Thymus (tissue), 11 donors: Measurements from ENCODE around the gene NUP210L. TPM values are rescaled to one million over a fixed set of nuclear protein-coding genes. Genes with fewer than 3 reads are reported as not detected.

ENCODE experiments used
- DNase-seq, 9 donors: peaks; one replicate each; pipeline ENCODE4 v3.0.0-alpha.2; 2013; ENCODE audit warnings: low spot score in 9 of 9, low read depth in 6 of 9, missing footprints in 1 of 9
- H3K27ac ChIP-seq, 2 donors: one replicate each; pipeline ENCODE4 v1.5.1; 2013; ENCODE audit warnings: control low read depth in 1 of 2, low read depth in 1 of 2, low read length in 1 of 2, mild to moderate bottlenecking in 1 of 2, moderate library complexity in 1 of 2
- H3K27me3 ChIP-seq, 2 donors: one replicate each; pipeline ENCODE4 v1.5.1; 2013; ENCODE audit warnings: low read length in 1 of 2; ENCODE audit not compliant: control insufficient read depth in 2 of 2, insufficient read depth in 1 of 2
- H3K36me3 ChIP-seq, 2 donors: one replicate each; pipeline ENCODE4 v1.5.1; 2013; ENCODE audit warnings: low read length in 1 of 2, mild to moderate bottlenecking in 1 of 2, moderate library complexity in 1 of 2; ENCODE audit not compliant: control insufficient read depth in 2 of 2, insufficient read depth in 2 of 2
- H3K4me1 ChIP-seq, 2 donors: one replicate each; pipeline ENCODE4 v1.5.1; 2013; ENCODE audit warnings: low read length in 2 of 2; ENCODE audit not compliant: control insufficient read depth in 2 of 2, insufficient read depth in 2 of 2
- H3K4me3 ChIP-seq, 2 donors: one replicate each; pipeline ENCODE4 v1.5.1; 2013; ENCODE audit warnings: low read length in 2 of 2, control low read depth in 1 of 2, mild to moderate bottlenecking in 1 of 2
- H3K9me3 ChIP-seq, 2 donors: one replicate each; pipeline ENCODE4 v1.5.1; 2013; ENCODE audit warnings: low read length in 1 of 2, mild to moderate bottlenecking in 1 of 2; ENCODE audit not compliant: control insufficient read depth in 2 of 2, insufficient read depth in 1 of 2
- WGBS: extraction: QIAGEN DNeasy Blood & Tissue Kit; methylation state at CpG from one replicate; pipeline ENCODE4 v1.1.7; 2013; 5-methylcytosine and 5-hydroxymethylcytosine counted together
- polyA plus RNA-seq: library from polyadenylated mRNA; stranded (reverse); fragments of 200-250 nt; gene quantifications from one replicate; pipeline ENCODE4 v1.2.3, GENCODE V29; 2013
- total RNA-seq: library from RNA; stranded (reverse); fragments of 120-200 nt; gene quantifications from one replicate; pipeline ENCODE4 v1.2.4, GENCODE V29; 2013
- donor health status: healthy.

NUP210L gene
- total and polyA plus RNA-seq, 2 donors = 0.05 to 0.14 TPM

- Histone ChIP-seq H3K4me1 (peaks cover 18 to 31% of the 10 kb centered on the region in 2 donors), H3K27me3 (no peaks in the 10 kb centered on the region), H3K27ac (no peak overlapping the region), H3K36me3 (peaks cover 28 to 29% of the 10 kb centered on the region in 2 donors), H3K4me3 (no peak overlapping the region), H3K9me3 (peaks cover 0 to 1% of the 10 kb centered on the region in 2 donors)
- no peak for DNase-seq
- 98% methylated on average over 2 of the region's 2 CpGs for WGBS
Measured at GRCh38 chr1:153970346-153970745, 184.5 kb downstream of the NUP210L start.

- WGBS = 94% methylated on average over 2 of the region's 2 CpGs
Measured at GRCh38 chr1:153968972-153969371, 185.9 kb downstream of the NUP210L start.

GRCh38 chr1:153968408-153968807 lies 186.5 kb downstream of the NUP210L start:
- DNase-seq = no peak
- Histone ChIP-seq H3K4me1 (peaks cover 22 to 42% of the 10 kb centered on the region in 2 donors), H3K36me3 (peaks cover 11 to 13% of the 10 kb centered on the region in 2 donors), H3K4me3 (peak overlapping the region; percentile 85 to 89), H3K9me3 (peaks cover 0 to 1% of the 10 kb centered on the region in 2 donors), H3K27ac (peak overlapping the region; percentile 36 to 97), H3K27me3 (no peaks in the 10 kb centered on the region)
- WGBS = 17% methylated on average over 13 of the region's 13 CpGs

More at GRCh38 chr1:153968972-153969371, 185.9 kb downstream of the NUP210L start:
- Histone ChIP-seq H3K27ac (no peak overlapping the region), H3K27me3 (no peaks in the 10 kb centered on the region), H3K9me3 (peaks cover 0 to 1% of the 10 kb centered on the region in 2 donors), H3K36me3 (peaks cover 16 to 18% of the 10 kb centered on the region in 2 donors), H3K4me3 (no peak overlapping the region), H3K4me1 (peaks cover 21 to 38% of the 10 kb centered on the region in 2 donors)
- DNase-seq = no peak

GRCh38 chr1:153968000-153968363 lies 186.9 kb downstream of the NUP210L start:
- peaks cover 22 to 43% of the 10 kb centered on the region in 2 donors for H3K4me1 ChIP-seq

GRCh38 chr1:153967107-153967999 lies 187.5 kb downstream of the NUP210L start, which contains the start of gene CREB3L4:
CREB3L4 (plus strand) TSS chr1:153967902; CDS start chr1:153968526, 624 bp downstream.
- Histone ChIP-seq H3K4me3 (peak within 1 kb of the TSS; percentile 85 to 89), H3K9me3 (no peaks in the 10 kb centered on the region), H3K4me1 (peaks cover 22 to 49% of the 10 kb centered on the region in 2 donors), H3K27me3 (no peaks in the 10 kb centered on the region), H3K36me3 (peaks cover under 1 to 3% of the 10 kb centered on the region in 2 donors), H3K27ac (peak within 1 kb of the TSS; percentile 95 to 97)
- peak; percentile 81 to 98 (median 93) for DNase-seq
- under 1% methylated on average over 60 of the region's 60 CpGs for WGBS

More at GRCh38 chr1:153968000-153968363, 186.9 kb downstream of the NUP210L start:
- Histone ChIP-seq H3K4me3 (peak overlapping the region; percentile 85 to 89), H3K9me3 (peaks cover 0 to 1% of the 10 kb centered on the region in 2 donors), H3K27me3 (no peaks in the 10 kb centered on the region), H3K27ac (peak overlapping the region; percentile 74 to 97), H3K36me3 (peaks cover 7 to 8% of the 10 kb centered on the region in 2 donors)
- no peak for DNase-seq
- WGBS = 1% methylated on average over 8 of the region's 8 CpGs

- H3K27me3 ChIP-seq = no peaks in the 10 kb centered on the region
- no peak for DNase-seq
- peak overlapping the region; percentile 84 to 88 for H3K27ac ChIP-seq
- peaks cover 28 to 56% of the 10 kb centered on the region in 2 donors for H3K4me1 ChIP-seq
- peaks cover 9 to 20% of the 10 kb centered on the region in 2 donors for H3K36me3 ChIP-seq
- no peaks in the 10 kb centered on the region for H3K9me3 ChIP-seq
- H3K4me3 ChIP-seq = peak overlapping the region; percentile 57 to 74
- WGBS = 4% methylated on average over 22 of the region's 22 CpGs
Measured at GRCh38 chr1:153963850-153964331, 191.0 kb downstream of the NUP210L start.

GRCh38 chr1:153963030-153963849 lies 191.6 kb downstream of the NUP210L start, which contains the start of gene SLC39A1:
SLC39A1 (minus strand) TSS chr1:153963537; CDS start chr1:153962715, 822 bp downstream.
- no peaks in the 10 kb centered on the region for H3K9me3 ChIP-seq
- H3K4me3 ChIP-seq = peak within 1 kb of the TSS; percentile 57 to 74
- H3K4me1 ChIP-seq = peaks cover 22 to 53% of the 10 kb centered on the region in 2 donors
- DNase-seq = peak in 8 of 9 donors; percentile 86 to 97 (median 94)
- H3K27me3 ChIP-seq = no peaks in the 10 kb centered on the region
- H3K27ac ChIP-seq = peak within 1 kb of the TSS; percentile 84 to 88
- peaks cover 9 to 20% of the 10 kb centered on the region in 2 donors for H3K36me3 ChIP-seq
- WGBS = under 1% methylated on average over 54 of the region's 54 CpGs

GRCh38 chr1:153962088-153963029 lies 192.5 kb downstream of the NUP210L start:
- Histone ChIP-seq H3K4me1 (peaks cover 21 to 52% of the 10 kb centered on the region in 2 donors), H3K36me3 (peaks cover 9 to 20% of the 10 kb centered on the region in 2 donors), H3K4me3 (peak overlapping the region; percentile 57 to 74), H3K27me3 (no peaks in the 10 kb centered on the region), H3K27ac (peak overlapping the region; percentile 72 to 84), H3K9me3 (no peaks in the 10 kb centered on the region)
- WGBS = 75% methylated on average over 16 of the region's 16 CpGs
- DNase-seq = peak in 1 of 9 donors; percentile 24
